Panc1 (cell line): ENCODE data around the gene PCDHGB7. TPM values are rescaled to one million over a fixed set of nuclear protein-coding genes. Genes with fewer than 3 reads are reported as not detected.
A peak's percentile ranks its signal among the peaks of the same experiment; 100 is the strongest.
"Not testable (repeated sequence)": the region's sequence is repeated elsewhere in the genome, so short reads cannot be mapped to it uniquely, and the experiment has no call there.

ENCODE experiments used
- ATAC-seq: fragments of 200-7000 bp; cut with Tn5 transposase; 2 replicates; pipeline ENCODE4 v1.9.1; 2020; ENCODE audit warnings: mild to moderate bottlenecking, moderate library complexity
- BruUV-seq: library from RNA; stranded (reverse); fragments of 400-500 nt; replicated peaks from 2 replicates; lab custom pipeline; 2021; lab: Mats Ljungman, UMichigan
- CTCF ChIA-PET: fragments of 300-600 bp; sonication (Branson Sonifier 250); formaldehyde crosslinking; loops from one replicate; lab custom pipeline; 2022; ENCODE audit warnings: antibody characterized with exemption; lab: Charles Lee
- POLR2A ChIA-PET: fragments of 300-600 bp; sonication (Branson Sonifier 250); formaldehyde crosslinking; loops from one replicate; lab custom pipeline; 2022; ENCODE audit warnings: antibody characterized with exemption; lab: Charles Lee
- DNase-seq: peaks from one replicate; pipeline ENCODE4 v3.0.0-alpha.2; 2010; ENCODE audit warnings: low read depth, low spot score
- H3K27ac ChIP-seq: 2 replicates; pipeline ENCODE4 v1.5.1; 2011; ENCODE audit warnings: mild to moderate bottlenecking, low read length, inconsistent platforms
- H3K27me3 ChIP-seq: fragments of 200-500 bp; sonication (Bioruptor generic); 2 replicates; pipeline ENCODE4 v1.6.0; 2014; ENCODE audit warnings: low read length, inconsistent platforms; ENCODE audit not compliant: control insufficient read depth, insufficient read depth
- H3K36me3 ChIP-seq: fragments of 200-500 bp; sonication (Bioruptor generic); 2 replicates; pipeline ENCODE4 v1.5.1; 2014; ENCODE audit warnings: inconsistent platforms, mild to moderate bottlenecking, low read length, moderate library complexity; ENCODE audit not compliant: control insufficient read depth, insufficient read depth
- H3K4me1 ChIP-seq: 2 replicates; pipeline ENCODE4 v1.5.1; 2011; ENCODE audit warnings: inconsistent platforms, mild to moderate bottlenecking, low read length, moderate library complexity; ENCODE audit not compliant: control insufficient read depth, insufficient read depth
- H3K4me3 ChIP-seq, 2 experiments: 2 replicates each; pipeline ENCODE4 v1.5.1; 2011 to 2012; ENCODE audit warnings: low read depth in 2 of 2, low read length in 2 of 2, mild to moderate bottlenecking in 2 of 2, inconsistent platforms in 1 of 2, moderate library complexity in 1 of 2
- H3K9me3 ChIP-seq: fragments of 200-500 bp; sonication (Bioruptor generic); 2 replicates; pipeline ENCODE4 v1.5.1; 2014; ENCODE audit warnings: low read depth, mild to moderate bottlenecking, inconsistent platforms, low read length, moderate library complexity; ENCODE audit not compliant: control insufficient read depth, insufficient read depth
- POLR2AphosphoS5 ChIP-seq: IDR thresholded peaks from 2 replicates; pipeline ENCODE4 v1.6.1; 2012; ENCODE audit warnings: mild to moderate bottlenecking, low read depth, low read length, moderate library complexity
- SIN3A ChIP-seq: IDR thresholded peaks from 2 replicates; pipeline ENCODE4 v1.6.1; 2012; ENCODE audit warnings: low read depth, mild to moderate bottlenecking, low read length, moderate library complexity, borderline replicate concordance; ENCODE audit not compliant: insufficient read depth
- TCF7L2 ChIP-seq: IDR thresholded peaks from 2 replicates; pipeline ENCODE4 v1.6.1; 2011; ENCODE audit warnings: mild to moderate bottlenecking, low read depth, low read length, inconsistent platforms
- in situ Hi-C: cut with HindIII; loops from 2 replicates; pipeline ENCODE4 v1.10.0; 2016; ENCODE audit warnings: low sequenced_read_pairs, low pct_unique_long_range_greater_than_20kb
- intact Hi-C: fragments of 100-400 bp; cut with micrococcal nuclease; formaldehyde crosslinking; loops from one replicate; pipeline ENCODE4 v1.10.0; 2022; ENCODE audit not compliant: unreplicated experiment
- total RNA-seq: library from RNA; stranded (reverse); gene quantifications from one replicate; pipeline ENCODE4 v1.2.1, GENCODE V29; 2021; ENCODE audit not compliant: unreplicated experiment
- TF ChIP-seq, protein P1 (sequence below): fragments of 450-650 bp; IDR thresholded peaks from 2 replicates; pipeline ENCODE4 v1.5.1; 2017; ENCODE audit warnings: mild to moderate bottlenecking
- TF ChIP-seq, protein P2 (sequence below), 2 experiments: IDR thresholded peaks; 2 replicates each; pipeline ENCODE4 v1.6.1; 2011 to 2012; ENCODE audit warnings: low read depth in 2 of 2, control low read depth in 1 of 2, low read length in 1 of 2, mild to moderate bottlenecking in 1 of 2, moderate library complexity in 1 of 2; ENCODE audit not compliant: insufficient read depth in 1 of 2

Gene PCDHGB7
- total RNA-seq, 1 experiment from 2014 or later, result 6.7 TPM

DNA sequence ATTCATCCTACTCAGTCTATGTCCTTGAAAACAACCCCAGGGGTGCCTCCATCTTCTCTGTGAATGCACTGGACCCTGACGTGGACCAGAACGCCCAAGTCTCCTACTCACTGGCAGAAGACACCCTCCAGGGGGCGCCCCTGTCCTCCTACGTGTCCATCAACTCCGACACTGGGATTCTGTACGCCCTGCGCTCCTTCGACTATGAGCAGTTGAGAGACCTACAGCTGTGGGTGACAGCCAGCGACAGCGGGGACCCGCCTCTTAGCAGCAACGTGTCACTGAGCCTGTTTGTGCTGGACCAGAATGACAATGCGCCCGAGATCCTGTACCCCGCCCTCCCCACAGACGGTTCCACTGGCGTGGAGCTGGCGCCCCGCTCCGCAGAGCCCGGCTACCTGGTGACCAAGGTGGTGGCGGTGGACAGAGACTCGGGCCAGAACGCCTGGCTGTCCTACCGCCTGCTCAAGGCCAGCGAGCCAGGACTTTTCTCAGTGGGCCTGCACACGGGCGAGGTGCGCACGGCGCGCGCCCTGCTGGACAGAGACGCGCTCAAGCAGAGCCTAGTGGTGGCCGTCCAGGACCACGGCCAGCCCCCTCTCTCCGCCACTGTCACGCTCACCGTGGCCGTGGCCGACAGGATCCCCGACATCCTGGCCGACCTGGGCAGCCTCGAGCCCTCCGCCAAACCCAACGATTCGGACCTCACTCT is 41.9 kb upstream of the PCDHGB7 start:
- CTCF ChIA-PET, H3K36me3 ChIP-seq, BruUV-seq, H3K27ac ChIP-seq, POLR2A ChIA-PET, intact Hi-C loops, H3K27me3 ChIP-seq, H3K9me3 ChIP-seq, H3K4me3 ChIP-seq, H3K4me1 ChIP-seq, DNase-seq, ATAC-seq, in situ Hi-C loops: not testable (repeated sequence)

DNA sequence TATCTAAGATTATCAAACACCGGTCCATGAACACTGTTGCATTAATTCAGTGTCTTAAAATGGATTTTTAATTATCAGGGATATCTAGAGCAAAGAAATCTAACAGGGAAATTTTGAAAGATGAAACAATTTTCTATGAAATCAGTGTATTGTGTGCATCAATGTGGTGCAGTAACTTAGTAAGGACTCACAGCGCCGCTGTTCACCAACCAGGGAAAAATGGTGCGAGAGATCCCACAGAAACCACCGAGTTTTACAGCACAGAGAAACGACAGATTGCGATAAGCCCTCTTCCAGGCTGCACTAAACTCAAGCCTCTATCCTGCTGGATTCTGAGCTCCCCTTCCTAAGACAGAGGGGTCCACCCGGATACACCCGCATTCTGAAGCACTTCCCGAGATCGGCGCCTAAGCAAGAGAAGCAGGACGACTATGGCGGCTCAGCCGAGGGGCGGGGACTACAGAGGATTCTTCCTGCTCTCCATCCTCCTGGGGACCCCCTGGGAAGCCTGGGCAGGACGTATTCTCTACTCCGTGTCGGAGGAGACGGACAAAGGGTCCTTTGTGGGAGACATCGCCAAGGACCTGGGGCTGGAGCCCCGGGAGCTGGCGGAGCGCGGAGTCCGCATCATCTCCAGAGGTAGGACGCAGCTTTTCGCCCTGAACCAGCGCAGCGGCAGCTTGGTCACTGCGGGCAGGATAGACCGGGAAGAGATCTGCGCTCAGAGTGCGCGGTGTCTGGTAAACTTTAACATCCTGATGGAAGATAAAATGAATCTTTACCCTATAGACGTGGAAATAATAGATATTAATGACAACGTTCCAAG is 34.8 kb upstream of the PCDHGB7 start, which contains the start of gene PCDHGA7:
PCDHGA7 (plus strand) TSS at position 274 of the 826 bp plus-strand sequence; CDS start at position 432, 158 bp downstream.
- Histone ChIP-seq H3K4me1 (no peaks in the 10 kb centered on the region), H3K27me3 (0 out of 2 replicates have a peak, but pooled peaks cover 2% of the 10 kb centered on the region), H3K36me3 (no peaks in the 10 kb centered on the region), H3K27ac (no peak within 1 kb of the TSS), H3K4me3 (peak within 1 kb of the TSS in 1 of 2 experiments; percentile 18; a peak in 1 of 4 replicates), H3K9me3 (no peaks in the 10 kb centered on the region)
- TF ChIP-seq SIN3A (no peak), POLR2AphosphoS5 (no peak), TCF7L2 (no peak)
- TF ChIP-seq, protein P1, sequence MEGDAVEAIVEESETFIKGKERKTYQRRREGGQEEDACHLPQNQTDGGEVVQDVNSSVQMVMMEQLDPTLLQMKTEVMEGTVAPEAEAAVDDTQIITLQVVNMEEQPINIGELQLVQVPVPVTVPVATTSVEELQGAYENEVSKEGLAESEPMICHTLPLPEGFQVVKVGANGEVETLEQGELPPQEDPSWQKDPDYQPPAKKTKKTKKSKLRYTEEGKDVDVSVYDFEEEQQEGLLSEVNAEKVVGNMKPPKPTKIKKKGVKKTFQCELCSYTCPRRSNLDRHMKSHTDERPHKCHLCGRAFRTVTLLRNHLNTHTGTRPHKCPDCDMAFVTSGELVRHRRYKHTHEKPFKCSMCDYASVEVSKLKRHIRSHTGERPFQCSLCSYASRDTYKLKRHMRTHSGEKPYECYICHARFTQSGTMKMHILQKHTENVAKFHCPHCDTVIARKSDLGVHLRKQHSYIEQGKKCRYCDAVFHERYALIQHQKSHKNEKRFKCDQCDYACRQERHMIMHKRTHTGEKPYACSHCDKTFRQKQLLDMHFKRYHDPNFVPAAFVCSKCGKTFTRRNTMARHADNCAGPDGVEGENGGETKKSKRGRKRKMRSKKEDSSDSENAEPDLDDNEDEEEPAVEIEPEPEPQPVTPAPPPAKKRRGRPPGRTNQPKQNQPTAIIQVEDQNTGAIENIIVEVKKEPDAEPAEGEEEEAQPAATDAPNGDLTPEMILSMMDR, result no peak
- TF ChIP-seq, protein P2, sequence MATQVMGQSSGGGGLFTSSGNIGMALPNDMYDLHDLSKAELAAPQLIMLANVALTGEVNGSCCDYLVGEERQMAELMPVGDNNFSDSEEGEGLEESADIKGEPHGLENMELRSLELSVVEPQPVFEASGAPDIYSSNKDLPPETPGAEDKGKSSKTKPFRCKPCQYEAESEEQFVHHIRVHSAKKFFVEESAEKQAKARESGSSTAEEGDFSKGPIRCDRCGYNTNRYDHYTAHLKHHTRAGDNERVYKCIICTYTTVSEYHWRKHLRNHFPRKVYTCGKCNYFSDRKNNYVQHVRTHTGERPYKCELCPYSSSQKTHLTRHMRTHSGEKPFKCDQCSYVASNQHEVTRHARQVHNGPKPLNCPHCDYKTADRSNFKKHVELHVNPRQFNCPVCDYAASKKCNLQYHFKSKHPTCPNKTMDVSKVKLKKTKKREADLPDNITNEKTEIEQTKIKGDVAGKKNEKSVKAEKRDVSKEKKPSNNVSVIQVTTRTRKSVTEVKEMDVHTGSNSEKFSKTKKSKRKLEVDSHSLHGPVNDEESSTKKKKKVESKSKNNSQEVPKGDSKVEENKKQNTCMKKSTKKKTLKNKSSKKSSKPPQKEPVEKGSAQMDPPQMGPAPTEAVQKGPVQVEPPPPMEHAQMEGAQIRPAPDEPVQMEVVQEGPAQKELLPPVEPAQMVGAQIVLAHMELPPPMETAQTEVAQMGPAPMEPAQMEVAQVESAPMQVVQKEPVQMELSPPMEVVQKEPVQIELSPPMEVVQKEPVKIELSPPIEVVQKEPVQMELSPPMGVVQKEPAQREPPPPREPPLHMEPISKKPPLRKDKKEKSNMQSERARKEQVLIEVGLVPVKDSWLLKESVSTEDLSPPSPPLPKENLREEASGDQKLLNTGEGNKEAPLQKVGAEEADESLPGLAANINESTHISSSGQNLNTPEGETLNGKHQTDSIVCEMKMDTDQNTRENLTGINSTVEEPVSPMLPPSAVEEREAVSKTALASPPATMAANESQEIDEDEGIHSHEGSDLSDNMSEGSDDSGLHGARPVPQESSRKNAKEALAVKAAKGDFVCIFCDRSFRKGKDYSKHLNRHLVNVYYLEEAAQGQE (IDR thresholded peaks at IDR 0.05; ENCODE audit: insufficient read depth in 1 of 2, low read depth in 2 of 2, low read length in 1 of 2), result no peak
- CTCF ChIA-PET, result no interaction called here
- ATAC-seq (no peak), DNase-seq (no peak)
- in situ Hi-C loops, result no loop called here
- no TSS peak for BruUV-seq
- intact Hi-C loops, result no loop called here
- POLR2A ChIA-PET, result no interaction called here
